Stimulated activated CD8-positive, alpha-beta memory T cell treated with anti-CD3 and anti-CD28 coated beads, Interleukin-4, amount 100 ng/mL, for 1 hour (primary cell): ENCODE results near the gene BCL7C.
"Not testable (repeated sequence)": the region's sequence is repeated elsewhere in the genome, so short reads cannot be mapped to it uniquely, and the experiment has no call there.

Source experiments
- DNase-seq, 2 donors: peaks; one replicate each; pipeline ENCODE4 v3.0.0-alpha.2; 2020; ENCODE audit warnings: low read depth in 2 of 2, low spot score in 1 of 2

BCL7C gene

GRCh38 chr16:30867747-30868146 is 26.1 kb downstream of the BCL7C start:
- DNase-seq, result no peak

DNA sequence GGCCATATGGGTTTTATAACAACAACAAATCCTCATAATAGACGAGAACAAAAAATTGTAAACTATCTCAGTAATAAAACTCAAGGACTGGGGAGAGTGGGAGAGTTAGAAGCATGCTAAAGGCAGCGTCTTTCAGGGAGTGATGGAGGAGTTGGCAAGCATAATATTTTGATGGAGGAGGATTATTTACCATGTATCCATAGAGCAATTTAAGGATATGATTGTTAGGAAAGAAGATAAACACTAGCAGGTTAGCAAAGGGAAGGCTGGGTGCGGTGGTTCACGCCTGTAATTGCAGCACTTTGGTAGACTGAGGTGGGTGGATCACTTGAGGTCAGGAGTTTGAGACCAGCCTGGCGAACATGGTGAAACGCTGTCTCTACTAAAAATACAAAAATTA is 27.8 kb downstream of the BCL7C start:
- no peak for DNase-seq

GRCh38 chr16:30863178-30863577 is 30.7 kb downstream of the BCL7C start:
- DNase-seq, result not testable (repeated sequence)

GRCh38 chr16:30860729-30861128 is 33.1 kb downstream of the BCL7C start:
- DNase-seq, result not testable (repeated sequence)

GRCh38 chr16:30858829-30859423 is 35.0 kb downstream of the BCL7C start:
- DNase-seq, result no peak

DNA sequence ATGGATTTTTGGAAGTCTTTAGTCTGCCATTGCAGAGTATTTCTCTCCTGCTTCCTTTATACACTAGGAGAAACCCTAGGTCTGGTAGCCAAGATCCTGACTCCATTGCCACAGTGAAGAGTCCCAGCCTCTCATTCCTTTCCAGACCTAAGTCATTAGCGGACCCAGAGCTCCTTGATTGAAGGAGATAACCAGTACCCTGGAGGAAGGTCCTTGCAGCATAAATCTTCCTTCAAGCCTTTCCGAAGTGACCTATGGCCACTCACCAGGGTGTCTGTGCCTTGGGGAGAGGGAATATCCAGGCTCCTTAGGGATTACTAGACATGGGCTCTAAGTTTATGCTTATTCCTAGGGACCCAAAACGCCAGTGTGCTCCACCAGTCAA is 35.8 kb downstream of the BCL7C start:
- no peak for DNase-seq

GRCh38 chr16:30853758-30854157 is 40.1 kb downstream of the BCL7C start:
- no peak for DNase-seq

- no peak for DNase-seq
Observed at GRCh38 chr16:30850246-30850645, 43.6 kb downstream of the BCL7C start.

GRCh38 chr16:30846649-30847402 is 47.1 kb downstream of the BCL7C start:
- no peak for DNase-seq

DNA sequence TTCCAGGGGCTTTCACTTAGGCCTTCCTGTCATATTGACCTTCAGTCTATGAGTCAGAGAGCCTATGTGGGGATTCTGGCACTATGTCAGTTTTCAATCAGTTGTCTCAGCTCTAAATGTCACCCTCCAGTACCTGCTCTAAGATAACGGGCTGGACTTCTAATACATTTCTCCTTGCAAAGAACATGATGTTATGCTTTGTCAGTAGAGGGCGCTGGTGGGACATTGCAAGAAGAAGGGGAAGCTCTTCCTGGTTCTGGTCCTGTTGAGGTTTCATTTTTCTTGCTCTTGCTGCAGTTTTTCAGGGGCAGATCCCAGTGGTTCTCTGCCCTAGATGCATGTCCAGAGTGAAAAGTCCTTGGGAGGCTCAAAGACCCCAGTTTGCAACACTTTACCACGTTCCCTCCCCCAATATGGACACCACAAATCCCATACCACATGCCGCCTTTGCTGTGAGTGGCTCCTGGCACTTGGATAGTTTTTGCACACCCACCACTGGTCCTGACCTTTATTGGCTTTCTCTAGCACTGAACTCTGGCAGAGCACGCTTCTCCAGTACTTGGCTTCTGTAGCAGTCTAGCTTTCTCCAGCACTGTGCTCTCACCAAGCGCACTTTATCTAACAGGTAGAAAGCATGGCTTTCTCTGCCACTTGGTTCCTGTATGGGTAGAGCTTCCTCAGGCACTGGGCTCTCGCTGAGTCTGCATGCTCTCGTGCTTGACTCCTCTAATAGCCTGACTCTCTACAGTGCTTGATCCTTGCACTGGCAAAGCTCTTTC is 49.0 kb downstream of the BCL7C start:
- peak; percentile 53 to 59 for DNase-seq

GRCh38 chr16:30844346-30844670 is 49.6 kb downstream of the BCL7C start:
- DNase-seq, result no peak

GRCh38 chr16:30843501-30843900 is 50.4 kb downstream of the BCL7C start:
- no peak for DNase-seq

GRCh38 chr16:30842971-30843370 is 50.9 kb downstream of the BCL7C start:
- no peak for DNase-seq

DNA sequence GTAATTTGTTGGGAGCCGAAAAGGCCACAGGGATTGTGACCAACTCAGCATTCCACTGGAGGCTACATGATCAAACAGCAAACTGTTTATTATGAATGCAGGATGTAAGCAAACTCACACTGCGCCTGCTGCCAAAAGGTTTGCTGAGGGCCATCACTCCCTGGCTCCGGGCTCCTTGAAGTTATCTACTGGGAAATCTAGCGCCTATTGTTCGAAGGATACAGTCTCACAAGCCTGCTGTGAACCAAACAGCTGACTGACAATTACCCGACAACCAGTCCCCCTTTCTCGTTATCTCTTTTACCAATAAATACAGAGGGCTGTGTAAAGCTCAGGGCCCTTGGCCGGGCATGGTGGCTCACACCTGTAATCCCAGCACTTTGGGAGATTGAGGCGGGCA is 52.5 kb downstream of the BCL7C start:
- no peak for DNase-seq

DNA sequence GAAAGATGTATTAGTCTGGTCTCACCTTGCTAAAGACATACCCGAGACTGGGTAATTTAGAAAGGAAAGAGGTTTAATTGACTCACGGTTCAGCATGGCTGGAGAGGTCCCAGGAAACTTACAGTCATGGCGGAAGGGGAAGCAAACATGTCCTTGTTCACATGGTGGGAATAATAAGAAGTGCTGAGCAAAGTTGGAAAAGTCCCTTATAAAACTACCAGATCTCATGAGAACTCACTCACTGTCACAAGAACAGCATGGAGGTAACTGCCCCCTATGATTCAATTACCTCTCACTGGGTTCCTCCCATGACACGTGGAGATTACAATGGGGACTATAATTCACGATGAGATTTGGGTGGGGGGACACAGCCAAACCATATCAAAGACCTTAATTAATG is 53.3 kb downstream of the BCL7C start:
- DNase-seq, result no peak

GRCh38 chr16:30839523-30840227 is 54.2 kb downstream of the BCL7C start:
- DNase-seq, result no peak

- no peak for DNase-seq
Observed at GRCh38 chr16:30838876-30839471, 54.9 kb downstream of the BCL7C start.

GRCh38 chr16:30837904-30838303 is 56.0 kb downstream of the BCL7C start:
- no peak for DNase-seq
